Motor neuron (in vitro differentiated cells): ENCODE data around the gene RTCB. TPM values are rescaled to one million over a fixed set of nuclear protein-coding genes. Genes with fewer than 3 reads are reported as not detected.
A peak's percentile ranks its signal among the peaks of the same experiment; 100 is the strongest.

ENCODE experiments used
- ATAC-seq, 8 experiments: fragments of 200-7000 bp; cut with Tn5 transposase; replicated peaks in 6 of 8; 2 replicates each; pipeline ENCODE4 v1.8.0; 2021; ENCODE audit warnings: mild to moderate bottlenecking in 8 of 8, moderate library complexity in 8 of 8
- H3K27ac ChIP-seq, 2 donors: fragments of 250-450 bp; sonication (Bioruptor Pico); 2 replicates each; pipeline ENCODE4 v1.9.0; 2021; ENCODE audit warnings: antibody characterized with exemption in 2 of 2, mild to moderate bottlenecking in 2 of 2, moderate library complexity in 1 of 2
- H3K4me1 ChIP-seq, 2 donors: fragments of 250-450 bp; sonication (Bioruptor Pico); replicated peaks in 1 of 2; 2 replicates each; pipeline ENCODE4 v1.6.1; 2021; ENCODE audit warnings: antibody characterized with exemption in 2 of 2, mild to moderate bottlenecking in 2 of 2, moderate library complexity in 1 of 2
- H3K4me3 ChIP-seq, 5 donors: fragments of 250-450 bp; sonication (Bioruptor Pico); 2 replicates each; pipeline ENCODE4 v1.9.0; 2021; ENCODE audit warnings: antibody characterized with exemption in 5 of 5, mild to moderate bottlenecking in 5 of 5, moderate library complexity in 4 of 5
- WGBS, 10 experiments: fragments of 450-650 bp; shearing (Covaris generic); methylation state at CpG; one replicate each; pipeline ENCODE4 v1.0.0; 2022; 5-methylcytosine and 5-hydroxymethylcytosine counted together
- in situ Hi-C, 9 experiments: fragments of 400-800 bp; cut with MboI; loops; one replicate each; pipeline ENCODE4 v1.15.0; 2021; ENCODE audit warnings: low sequenced_read_pairs in 9 of 9, low pct_unique_long_range_greater_than_20kb in 2 of 9; ENCODE audit not compliant: unreplicated experiment in 9 of 9
- total RNA-seq, 8 experiments: library from RNA; unstranded; fragments of 300-600 nt; gene quantifications; 2 replicates each; pipeline versions ENCODE4 v1.2.3 to v1.2.4, GENCODE V29; 2022

Gene RTCB
- total RNA-seq: 100 to 1,000 TPM in 2 of 8 experiments, 10 to 100 TPM in 6; 73.0 to 114 (median 81.8) TPM

GRCh38 chr22:32411829-32412592 lies at the start of gene RTCB:
Gene RTCB (minus strand): TSS chr22:32412247. CDS start chr22:32412156, 91 bp downstream.
- in situ Hi-C loops: no loop called here
- Histone ChIP-seq H3K4me1 (peaks cover 8 to 10% of the 10 kb centered on the region in 2 donors), H3K4me3 (peak within 1 kb of the TSS; percentile 66 to 96 (median 78)), H3K27ac (peak within 1 kb of the TSS; percentile 60 to 78)
- 0 to 100% (median 3%) methylated on average over 1 to 31 of the region's 40 CpGs for WGBS, 10 experiments
- peak; percentile 74 to 94 (median 90) for ATAC-seq

- in situ Hi-C loops: loop anchor here in 2 of 9 experiments (25.0 kb wide), 2 partner anchors 195 to 470 kb away; partner anchors contain the start of gene SLC5A4 (in 1 of the 2)
- Histone ChIP-seq H3K4me1 (no peaks in the 10 kb centered on the region), H3K27ac (no peak overlapping the region), H3K4me3 (no peak overlapping the region)
- WGBS, 10 experiments: 54 to 100% (median 84%) methylated on average over 1 to 4 of the region's 4 CpGs; no CpG with 5 or more reads in 3 of the 10 experiments
- ATAC-seq: no peak
Measured at GRCh38 chr22:32457031-32457430, 45.0 kb upstream of the RTCB start.

GRCh38 chr22:32448980-32449379 lies 36.9 kb upstream of the RTCB start:
- Histone ChIP-seq H3K27ac (no peak overlapping the region), H3K4me3 (no peak overlapping the region), H3K4me1 (no peaks in the 10 kb centered on the region)
- ATAC-seq: no peak
- in situ Hi-C loops: no loop called here
- WGBS, 10 experiments: 10 to 73% (median 66%) methylated on average over 1 to 4 of the region's 4 CpGs; no CpG with 5 or more reads in 2 of the 10 experiments

DNA sequence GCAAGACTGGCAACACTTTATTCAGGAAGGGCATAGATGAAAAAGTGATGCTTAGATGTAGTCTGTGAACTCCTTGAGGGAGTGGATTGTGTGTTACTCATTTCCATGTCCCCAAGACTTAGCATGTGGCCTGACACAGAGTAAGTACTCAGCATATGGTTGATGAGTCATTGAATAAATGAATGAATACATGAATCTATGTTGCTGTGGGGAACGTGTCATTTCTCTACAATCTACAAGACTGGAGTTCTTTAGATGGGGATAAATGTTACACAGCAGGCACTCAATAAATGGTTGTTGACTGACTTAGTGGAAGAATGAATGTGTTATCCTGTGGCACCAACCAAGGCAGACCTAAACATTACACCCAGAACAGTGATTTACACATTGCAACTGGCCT lies 34.3 kb upstream of the RTCB start:
- Histone ChIP-seq H3K4me3 (no peak overlapping the region), H3K4me1 (no peaks in the 10 kb centered on the region), H3K27ac (no peak overlapping the region)
- peak in 7 of 8 experiments; percentile 32 to 100 (median 36) for ATAC-seq
- 0 to 33% (median 10%) methylated on average over 1 of the region's 1 CpG; no CpG with 5 or more reads in 6 of the 10 experiments for WGBS, 10 experiments
- in situ Hi-C loops: no loop called here

GRCh38 chr22:32444068-32444467 lies 32.0 kb upstream of the RTCB start:
- ATAC-seq: peak in 4 of 8 experiments; percentile 29 to 45 (median 36)
- no peak overlapping the region for H3K4me3 ChIP-seq
- H3K27ac ChIP-seq: no peak overlapping the region
- WGBS, 10 experiments: 0 to 73% (median 40%) methylated on average over 1 to 6 of the region's 6 CpGs; no CpG with 5 or more reads in 3 of the 10 experiments
- H3K4me1 ChIP-seq: no peaks in the 10 kb centered on the region
- in situ Hi-C loops: no loop called here

DNA sequence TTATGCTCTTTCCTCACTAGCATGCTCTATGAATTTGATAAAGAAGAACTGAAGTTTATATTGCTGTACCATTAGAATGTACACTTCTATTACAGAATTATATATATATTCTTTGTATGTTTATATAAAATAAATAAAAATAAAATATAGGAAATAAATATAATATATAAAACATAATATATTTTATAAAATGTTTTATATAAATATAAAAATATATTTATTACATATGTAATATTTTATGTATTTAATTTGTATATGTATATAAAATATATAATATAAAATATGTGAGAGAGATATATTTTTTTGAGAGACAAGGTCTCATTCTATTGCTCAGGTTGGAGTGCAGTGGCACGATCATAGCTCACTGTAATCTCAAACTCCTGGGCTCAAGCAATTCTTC lies 18.3 kb upstream of the RTCB start:
- in situ Hi-C loops: no loop called here
- WGBS, 10 experiments: 6 to 64% (median 50%) methylated on average over 1 of the region's 1 CpG; no CpG with 5 or more reads in 5 of the 10 experiments

DNA sequence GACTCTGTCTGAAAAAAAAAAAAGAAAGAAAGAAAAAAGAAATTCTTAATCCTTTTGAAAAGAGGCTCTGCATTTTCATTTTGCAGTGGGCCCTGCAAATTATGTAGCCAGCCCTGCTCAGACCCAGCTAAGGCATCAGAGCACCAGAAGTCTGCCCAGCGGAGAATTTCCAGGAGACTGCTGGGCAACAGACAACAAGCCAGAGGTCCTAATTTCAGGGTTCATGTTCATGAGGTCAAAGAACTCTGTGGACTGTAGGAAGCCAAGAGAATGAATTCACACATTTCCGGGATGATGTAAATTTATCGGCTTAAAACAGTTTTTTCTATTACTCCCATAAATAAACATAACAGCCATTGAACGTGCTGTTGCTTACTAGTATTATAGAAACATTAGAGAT lies 14.8 kb upstream of the RTCB start:
- ATAC-seq: no peak
- Histone ChIP-seq H3K4me3 (no peak overlapping the region), H3K4me1 (no peaks in the 10 kb centered on the region), H3K27ac (no peak overlapping the region)
- 71 to 96% (median 82%) methylated on average over 2 to 4 of the region's 4 CpGs; no CpG with 5 or more reads in 2 of the 10 experiments for WGBS, 10 experiments
- in situ Hi-C loops: no loop called here

More for the DNA sequence above, 18.3 kb upstream of the RTCB start:
- H3K27ac ChIP-seq: no peak overlapping the region
- H3K4me3 ChIP-seq: no peak overlapping the region
- no peak for ATAC-seq
- H3K4me1 ChIP-seq: no peaks in the 10 kb centered on the region

- ATAC-seq: no peak
- Histone ChIP-seq H3K4me1 (peaks cover 7 to 8% of the 10 kb centered on the region in 2 donors), H3K4me3 (no peak overlapping the region), H3K27ac (no peak overlapping the region)
- WGBS, 10 experiments: 17 to 100% (median 57%) methylated on average over 1 of the region's 1 CpG; no CpG with 5 or more reads in 3 of the 10 experiments
- in situ Hi-C loops: no loop called here
Measured at GRCh38 chr22:32423664-32424063, 11.6 kb upstream of the RTCB start.

DNA sequence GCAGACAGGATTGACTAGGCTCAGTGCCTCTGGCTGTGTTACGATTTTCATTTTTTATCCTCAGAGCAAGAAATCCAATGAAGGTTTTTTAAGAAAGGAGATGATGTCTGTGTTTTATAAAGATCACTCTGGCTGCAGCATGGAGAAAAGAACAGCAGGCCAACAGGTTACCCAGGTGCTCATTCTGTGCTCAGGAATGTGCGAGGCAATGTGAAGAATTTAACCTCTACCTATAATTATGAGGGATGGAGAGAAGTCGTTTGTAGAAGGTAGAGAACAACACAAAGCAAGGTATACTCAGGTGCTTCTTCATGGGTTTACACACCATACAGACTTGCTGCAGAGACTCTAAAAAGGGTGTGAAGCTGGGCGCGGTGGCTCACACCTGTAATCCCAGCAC lies 10.0 kb upstream of the RTCB start:
- 3 to 100% (median 58%) methylated on average over 1 to 5 of the region's 5 CpGs; no CpG with 5 or more reads in 2 of the 10 experiments for WGBS, 10 experiments
- H3K4me3 ChIP-seq: no peak overlapping the region
- H3K27ac ChIP-seq: no peak overlapping the region
- H3K4me1 ChIP-seq: peaks cover 7 to 8% of the 10 kb centered on the region in 2 donors
- ATAC-seq: no peak
- in situ Hi-C loops: no loop called here

GRCh38 chr22:32421484-32421883 lies 9.4 kb upstream of the RTCB start:
- in situ Hi-C loops: no loop called here
- 0 to 71% (median 0%) methylated on average over 1 to 2 of the region's 2 CpGs; no CpG with 5 or more reads in 1 of the 10 experiments for WGBS, 10 experiments
- Histone ChIP-seq H3K4me1 (peaks cover 7 to 8% of the 10 kb centered on the region in 2 donors), H3K27ac (no peak overlapping the region), H3K4me3 (no peak overlapping the region)
- peak in 3 of 8 experiments; percentile 18 to 42 (median 27) for ATAC-seq

DNA sequence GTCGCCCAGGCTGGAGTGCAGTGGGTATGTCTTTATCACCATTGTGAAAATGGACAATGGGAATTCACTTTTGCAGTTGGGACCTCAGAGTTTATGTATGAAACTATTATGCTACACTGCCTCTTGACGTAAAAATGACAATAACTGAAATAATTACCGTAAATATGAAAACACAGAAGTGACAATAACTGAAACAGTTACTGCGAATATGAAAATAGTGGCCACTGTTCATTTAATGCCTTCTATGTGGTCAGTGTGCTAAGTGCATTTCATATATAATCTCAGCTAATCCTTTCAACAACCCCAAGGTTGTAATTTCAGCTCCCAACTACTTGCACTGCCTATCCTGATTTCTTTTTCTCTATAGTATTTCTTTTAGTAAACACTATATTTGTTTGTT lies 5.9 kb upstream of the RTCB start:
- 20 to 82% (median 55%) methylated on average over 2 to 4 of the region's 4 CpGs; no CpG with 5 or more reads in 1 of the 10 experiments for WGBS, 10 experiments
- H3K4me1 ChIP-seq: peaks cover 7 to 8% of the 10 kb centered on the region in 2 donors
- in situ Hi-C loops: no loop called here
- ATAC-seq: no peak
- H3K27ac ChIP-seq: no peak overlapping the region
- H3K4me3 ChIP-seq: no peak overlapping the region

DNA sequence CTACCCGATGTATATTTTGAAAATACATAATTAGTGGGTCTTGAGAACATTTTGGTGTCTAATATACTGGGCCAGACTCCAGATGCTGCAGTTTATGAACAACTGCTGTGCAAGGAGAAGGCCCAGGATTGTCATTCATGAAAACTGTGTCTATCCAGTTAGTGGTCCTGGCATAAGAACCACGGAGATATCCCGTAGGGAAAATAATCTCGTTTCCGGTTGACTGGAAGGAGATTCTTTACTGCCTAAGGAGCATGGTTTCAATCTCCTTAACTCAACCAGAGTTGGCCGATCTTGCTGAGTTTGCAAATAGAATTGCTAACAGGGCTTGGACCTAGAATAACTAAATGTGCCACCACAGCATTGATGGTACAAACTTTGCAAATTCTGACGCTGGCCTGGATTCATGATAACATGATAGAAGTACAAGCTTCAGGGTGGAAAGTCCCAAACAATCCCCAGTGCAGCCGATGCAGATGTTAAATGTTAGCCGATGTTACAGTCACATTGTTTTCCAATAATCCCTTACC lies 4.6 kb upstream of the RTCB start:
- no peak overlapping the region for H3K4me3 ChIP-seq
- in situ Hi-C loops: no loop called here
- no peak for ATAC-seq
- no peak overlapping the region for H3K27ac ChIP-seq
- 10 to 88% (median 65%) methylated on average over 1 to 9 of the region's 9 CpGs for WGBS, 10 experiments
- H3K4me1 ChIP-seq: peaks cover 5 to 6% of the 10 kb centered on the region in 2 donors

- Histone ChIP-seq H3K27ac (no peak overlapping the region), H3K4me1 (peaks cover 8 to 10% of the 10 kb centered on the region in 2 donors), H3K4me3 (no peak overlapping the region)
- in situ Hi-C loops: no loop called here
- WGBS, 10 experiments: 10 to 100% (median 78%) methylated on average over 1 to 7 of the region's 7 CpGs
- no peak for ATAC-seq
Measured at GRCh38 chr22:32414191-32414590, 2.1 kb upstream of the RTCB start.
